GM23248 (cell line): ENCODE results near the gene CGB3. TPM values are rescaled to one million over a fixed set of nuclear protein-coding genes. Genes with fewer than 3 reads are reported as not detected.

ENCODE experiments used
- DNase-seq: peaks from one replicate; pipeline ENCODE4 v3.0.0-alpha.2; 2015
- H2AFZ ChIP-seq: fragments of 200-600 bp; sonication (generic); 2 replicates; pipeline ENCODE4 v1.6.1; 2016; ENCODE audit warnings: antibody characterized with exemption
- H3F3A ChIP-seq: fragments of 200-600 bp; sonication (generic); 2 replicates; pipeline ENCODE4 v1.6.1; 2016; ENCODE audit warnings: mild to moderate bottlenecking, antibody characterized with exemption, mixed run types; ENCODE audit not compliant: insufficient read depth
- H3K27ac ChIP-seq: fragments of 200-600 bp; sonication (generic); 2 replicates; pipeline ENCODE4 v1.5.1; 2016; ENCODE audit warnings: mild to moderate bottlenecking
- H3K27me3 ChIP-seq: fragments of 200-600 bp; sonication (generic); replicated peaks from 2 replicates; pipeline ENCODE4 v1.6.1; 2016; ENCODE audit warnings: mild to moderate bottlenecking; ENCODE audit not compliant: insufficient read depth
- H3K36me3 ChIP-seq: fragments of 200-600 bp; sonication (generic); 2 replicates; pipeline ENCODE4 v1.6.1; 2016; ENCODE audit warnings: low read depth, mild to moderate bottlenecking
- H3K4me1 ChIP-seq: fragments of 200-600 bp; sonication (generic); 2 replicates; pipeline ENCODE4 v1.6.1; 2016; ENCODE audit warnings: mild to moderate bottlenecking; ENCODE audit not compliant: insufficient read depth
- H3K4me2 ChIP-seq: fragments of 200-600 bp; sonication (generic); one replicate; pipeline ENCODE4 v1.6.1; 2016; ENCODE audit warnings: mild to moderate bottlenecking; ENCODE audit not compliant: unreplicated experiment
- H3K4me3 ChIP-seq: fragments of 200-600 bp; sonication (generic); 2 replicates; pipeline ENCODE4 v1.5.1; 2016; ENCODE audit warnings: mild to moderate bottlenecking
- H3K79me2 ChIP-seq: fragments of 200-600 bp; sonication (generic); 2 replicates; pipeline ENCODE4 v1.6.1; 2016; ENCODE audit warnings: mild to moderate bottlenecking; ENCODE audit not compliant: insufficient read depth
- H3K9ac ChIP-seq: fragments of 200-600 bp; sonication (generic); 2 replicates; pipeline ENCODE4 v1.6.1; 2016; ENCODE audit warnings: mild to moderate bottlenecking
- H3K9me2 ChIP-seq: fragments of 200-600 bp; sonication (generic); 2 replicates; pipeline ENCODE4 v1.6.1; 2016; ENCODE audit warnings: mixed run types, mild to moderate bottlenecking, moderate library complexity; ENCODE audit not compliant: insufficient read depth
- H3K9me3 ChIP-seq: fragments of 200-600 bp; sonication (generic); one replicate; pipeline ENCODE4 v1.6.1; 2017; ENCODE audit warnings: low read depth
- H4K20me1 ChIP-seq: fragments of 200-600 bp; sonication (generic); 2 replicates; pipeline ENCODE4 v1.6.0; 2016; ENCODE audit not compliant: insufficient read depth
- EZH2 ChIP-seq: fragments of 200-600 bp; sonication (generic); IDR thresholded peaks from 2 replicates; pipeline ENCODE4 v1.6.1; 2018; ENCODE audit warnings: antibody characterized with exemption, mild to moderate bottlenecking; ENCODE audit not compliant: insufficient read depth, poor library complexity, severe bottlenecking
- EZH2phosphoT487 ChIP-seq: fragments of 200-600 bp; sonication (generic); IDR thresholded peaks from 2 replicates; pipeline ENCODE4 v1.6.1; 2018; ENCODE audit warnings: antibody characterized with exemption, moderate library complexity, mild to moderate bottlenecking, low read depth; ENCODE audit not compliant: insufficient read depth
- WGBS, 2 experiments: methylation state at CpG; one replicate each; pipeline ENCODE4 v1.1.6; 2015 to 2017; ENCODE audit warnings: low lambda C conversion rate in 2 of 2, low coverage in 1 of 2; ENCODE audit errors: missing lambda C conversion rate in 2 of 2; 5-methylcytosine and 5-hydroxymethylcytosine counted together
- in situ Hi-C: fragments of 300-500 bp; cut with MboI; formaldehyde crosslinking; loops from 2 replicates; pipeline ENCODE4 v1.15.0; 2020
- microRNA-seq: library from miRNA; unstranded; fragments of <30 nt; microRNA quantifications from one replicate; pipeline ENCODE4, GENCODE V29; 2016; ENCODE audit warnings: borderline number of aligned reads
- polyA plus RNA-seq: library from polyadenylated mRNA; unstranded; fragments of >200 nt; fragmentation: Nextera tagmentation; extraction: Ambion mirVana; gene quantifications from 2 replicates; pipeline ENCODE4 v1.2.1, GENCODE V29; 2016
- small RNA-seq: library from RNA; depleted of rRNA; stranded (forward); fragments of <200 nt; gene quantifications from one replicate; pipeline ENCODE3, GENCODE V24; 2014; ENCODE audit warnings: low read depth, low replicate concordance
- total RNA-seq: library from RNA; depleted of rRNA; stranded (reverse); fragments of >200 nt; shearing (Covaris generic); gene quantifications from 2 replicates; pipeline ENCODE4 v1.2.3, GENCODE V29; 2014; rRNA removed

CGB3 gene
- total and polyA plus RNA-seq, 2 experiments from 2014 or later = 0.76 TPM; not detected in 1

DNA sequence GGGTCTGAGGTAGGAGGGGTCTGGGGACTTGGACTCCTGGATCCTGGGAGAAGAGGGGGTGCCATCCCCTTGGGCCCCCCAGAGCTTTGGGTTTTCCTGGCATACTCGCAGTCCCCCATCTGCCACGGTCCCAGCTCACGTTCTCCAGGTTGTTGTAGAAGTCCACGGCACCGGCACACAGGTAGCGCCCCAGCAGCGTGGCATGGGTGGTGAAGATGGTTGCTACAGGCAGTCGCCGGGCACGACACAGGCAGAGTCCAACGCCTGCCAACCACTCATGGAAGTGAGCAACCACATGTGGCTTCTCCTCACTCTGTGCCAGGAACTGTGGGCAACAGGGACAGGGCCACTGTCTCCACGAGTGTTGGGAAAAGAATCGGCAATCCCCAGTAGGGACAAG is 38.4 kb downstream of the CGB3 start:
- Histone ChIP-seq H3K79me2 (peaks cover 35% of the 10 kb centered on the region), H3K4me3 (no peak overlapping the region), H3K36me3 (peaks cover 63% of the 10 kb centered on the region), H3K27ac (no peak overlapping the region), H3K4me2 (no peak overlapping the region), H4K20me1 (0 out of 2 replicates have a peak, but pooled peaks cover 4% of the 10 kb centered on the region), H3K9ac (no peak overlapping the region), H3K4me1 (peaks cover 6% of the 10 kb centered on the region; the same call in 1 of the 2 replicates), H3K27me3 (no peaks in the 10 kb centered on the region), H3F3A (0 out of 2 replicates have a peak, but pooled peaks cover 13% of the 10 kb centered on the region), H2AFZ (no peak overlapping the region), H3K9me3 (no peaks in the 10 kb centered on the region), H3K9me2 (no peaks in the 10 kb centered on the region)
- TF ChIP-seq EZH2phosphoT487 = no peak
- TF ChIP-seq EZH2 = no peak
- in situ Hi-C loops = no loop called here
- DNase-seq = no peak
- 97% methylated on average over 13 of the region's 13 CpGs for WGBS, 2 experiments

DNA sequence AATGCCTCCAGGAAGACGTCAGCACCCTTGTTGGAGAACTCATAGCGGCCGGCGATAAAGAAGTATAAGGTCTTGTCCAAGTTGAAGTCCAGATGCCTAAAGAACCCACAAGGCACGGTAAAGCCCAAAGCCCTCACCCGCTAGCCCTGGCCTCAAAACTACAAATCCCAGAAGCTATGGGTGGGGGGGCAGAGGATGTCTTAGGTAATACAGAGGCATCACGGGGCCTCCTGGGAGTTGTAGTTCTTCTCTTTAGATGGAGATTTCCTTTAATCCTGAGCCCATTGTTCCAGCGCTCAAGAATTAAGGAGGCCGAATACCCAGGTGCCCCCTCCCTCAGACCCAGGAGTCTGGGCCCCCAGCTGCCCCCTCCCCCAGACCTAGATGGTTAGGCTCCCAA is 41.9 kb downstream of the CGB3 start:
- H3K36me3 ChIP-seq = peaks cover 63% of the 10 kb centered on the region
- H3K9me2 ChIP-seq = no peaks in the 10 kb centered on the region
- no peak overlapping the region for H2AFZ ChIP-seq
- in situ Hi-C loops = no loop called here
- no peak overlapping the region for H3K4me3 ChIP-seq
- no peak overlapping the region for H3K4me2 ChIP-seq
- no peaks in the 10 kb centered on the region for H4K20me1 ChIP-seq
- peak; percentile 21 for DNase-seq
- H3K9ac ChIP-seq = no peak overlapping the region
- H3K27me3 ChIP-seq = no peaks in the 10 kb centered on the region
- H3K9me3 ChIP-seq = no peaks in the 10 kb centered on the region
- WGBS, 2 experiments = 88 to 90% methylated on average over 9 of the region's 9 CpGs
- H3K27ac ChIP-seq = no peak overlapping the region
- H3K79me2 ChIP-seq = peaks cover 6% of the 10 kb centered on the region; the same call in 1 of the 2 replicates
- TF ChIP-seq EZH2 = no peak
- no peak for TF ChIP-seq EZH2phosphoT487
- peaks cover 7% of the 10 kb centered on the region; the same call in 1 of the 2 replicates for H3K4me1 ChIP-seq
- H3F3A ChIP-seq = peaks cover 26% of the 10 kb centered on the region

DNA sequence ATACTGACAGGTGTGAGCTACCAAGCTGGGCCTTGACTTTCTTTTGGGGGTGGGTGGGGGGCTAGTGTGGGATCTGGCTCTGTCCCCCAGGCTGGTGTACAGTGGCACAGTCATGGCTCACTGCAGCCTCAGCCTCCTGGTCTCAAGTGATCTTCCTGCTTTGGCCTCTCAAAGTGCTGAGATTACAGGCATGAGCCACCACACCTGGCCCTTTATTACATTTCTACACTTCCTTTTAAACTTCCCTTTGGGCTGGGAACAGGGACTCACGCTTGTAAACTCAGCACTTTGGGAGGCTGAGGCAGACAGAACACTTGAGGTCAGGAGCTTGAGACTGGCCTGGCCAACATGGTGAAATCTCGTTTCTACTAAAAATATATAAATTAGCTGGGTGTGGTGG is 47.1 kb downstream of the CGB3 start:
- 86 to 95% methylated on average over 2 of the region's 2 CpGs for WGBS, 2 experiments
- H4K20me1 ChIP-seq = no peaks in the 10 kb centered on the region
- TF ChIP-seq EZH2phosphoT487 (no peak), EZH2 (no peak)
- H3K9me3 ChIP-seq = no peaks in the 10 kb centered on the region
- H2AFZ ChIP-seq = no peak overlapping the region
- no peaks in the 10 kb centered on the region for H3K79me2 ChIP-seq
- H3K9me2 ChIP-seq = no peaks in the 10 kb centered on the region
- no peak overlapping the region for H3K4me3 ChIP-seq
- in situ Hi-C loops = loop anchor here (10.0 kb wide), 1 partner anchor 182 kb away; no protein-coding TSS in a partner anchor
- H3K36me3 ChIP-seq = peaks cover 53% of the 10 kb centered on the region
- H3K9ac ChIP-seq = no peak overlapping the region
- peaks cover 7% of the 10 kb centered on the region; the same call in 1 of the 2 replicates for H3K4me1 ChIP-seq
- peaks cover 22% of the 10 kb centered on the region for H3F3A ChIP-seq
- H3K4me2 ChIP-seq = no peak overlapping the region
- DNase-seq = no peak
- no peak overlapping the region for H3K27ac ChIP-seq
- no peaks in the 10 kb centered on the region for H3K27me3 ChIP-seq

- in situ Hi-C loops = loop anchor here (10.0 kb wide), 1 partner anchor 181 kb away; no protein-coding TSS in a partner anchor
- peak; percentile 29 for DNase-seq
- Histone ChIP-seq H3K9ac (no peak overlapping the region), H3K27ac (no peak overlapping the region), H3K36me3 (peaks cover 47% of the 10 kb centered on the region), H3K9me3 (no peaks in the 10 kb centered on the region), H3K9me2 (no peaks in the 10 kb centered on the region), H3K4me2 (no peak overlapping the region), H3F3A (peaks cover 27% of the 10 kb centered on the region), H3K4me3 (no peak overlapping the region), H2AFZ (no peak overlapping the region), H3K4me1 (peaks cover 7% of the 10 kb centered on the region; the same call in 1 of the 2 replicates), H3K27me3 (no peaks in the 10 kb centered on the region), H3K79me2 (no peaks in the 10 kb centered on the region), H4K20me1 (no peaks in the 10 kb centered on the region)
- TF ChIP-seq EZH2 = no peak
- TF ChIP-seq EZH2phosphoT487 = no peak
- 83 to 85% methylated on average over 13 of the region's 13 CpGs for WGBS, 2 experiments
Measured at GRCh38 chr19:48975947-48976847, 47.9 kb downstream of the CGB3 start.

Small RNAs within 50 kb of the gene (microRNA-seq; reads per million reads assigned to microRNA genes)
- not detected for gene MIR6798

Small RNAs within 50 kb of the gene (small RNA-seq; reads per million reads assigned to genes)
- gene MIR6798 = not detected

Other genes with a start within 250 kb of the CGB3 start
- 29.7 and 34.7 TPM in 2 replicates for gene BCAT2, start 213.3 kb downstream of the CGB3 start, total RNA-seq
- gene BCAT2, start 213.3 kb downstream of the CGB3 start, polyA plus RNA-seq = 48.5 and 51.2 TPM in 2 replicates
- gene HSD17B14, start 187.8 kb downstream of the CGB3 start, total RNA-seq = 2.6 and 3.9 TPM in 2 replicates
- 3.7 and 4.4 TPM in 2 replicates for gene HSD17B14, start 187.8 kb downstream of the CGB3 start, polyA plus RNA-seq
- gene PLEKHA4, start 155.7 kb downstream of the CGB3 start, total RNA-seq = 12.3 and 14.2 TPM in 2 replicates
- 16.6 and 19.4 TPM in 2 replicates for gene PLEKHA4, start 155.7 kb downstream of the CGB3 start, polyA plus RNA-seq
- gene PPP1R15A, start 151.9 kb downstream of the CGB3 start, total RNA-seq = 63.8 and 71.3 TPM in 2 replicates
- 78.9 and 83.0 TPM in 2 replicates for gene PPP1R15A, start 151.9 kb downstream of the CGB3 start, polyA plus RNA-seq
- not detected in 2 replicates for gene TULP2, start 125.6 kb downstream of the CGB3 start, total RNA-seq
- not detected in 2 replicates for gene TULP2, start 125.6 kb downstream of the CGB3 start, polyA plus RNA-seq
- gene NUCB1, start 124.0 kb downstream of the CGB3 start, total RNA-seq = 362 and 401 TPM in 2 replicates
- 412 and 438 TPM in 2 replicates for gene NUCB1, start 124.0 kb downstream of the CGB3 start, polyA plus RNA-seq
- gene DHDH, start 90.6 kb downstream of the CGB3 start, total RNA-seq = not detected in 2 replicates
- not detected in 2 replicates for gene DHDH, start 90.6 kb downstream of the CGB3 start, polyA plus RNA-seq
- gene BAX, start 69.5 kb downstream of the CGB3 start, total RNA-seq = 106 and 119 TPM in 2 replicates
- 92.7 and 97.3 TPM in 2 replicates for gene BAX, start 69.5 kb downstream of the CGB3 start, polyA plus RNA-seq
- gene FTL, start 59.0 kb downstream of the CGB3 start, total RNA-seq = 2,276 and 2,848 TPM in 2 replicates
- 8,171 and 8,242 TPM in 2 replicates for gene FTL, start 59.0 kb downstream of the CGB3 start, polyA plus RNA-seq
- 78.4 and 80.1 TPM in 2 replicates for gene GYS1, start 31.0 kb downstream of the CGB3 start, total RNA-seq
- gene GYS1, start 31.0 kb downstream of the CGB3 start, polyA plus RNA-seq = 85.6 and 92.6 TPM in 2 replicates
- 177 TPM in 2 replicates for gene RUVBL2, start 30.4 kb downstream of the CGB3 start, total RNA-seq
- gene RUVBL2, start 30.4 kb downstream of the CGB3 start, polyA plus RNA-seq = 129 and 130 TPM in 2 replicates
- not detected in 2 replicates for gene LHB, start 7.2 kb downstream of the CGB3 start, total RNA-seq
- 0.54 and 0.85 TPM in 2 replicates for gene LHB, start 7.2 kb downstream of the CGB3 start, polyA plus RNA-seq
- gene CGB2, start 7.6 kb upstream of the CGB3 start, total RNA-seq = not detected in 2 replicates
- gene CGB2, start 7.6 kb upstream of the CGB3 start, polyA plus RNA-seq = 0.75 TPM in 1 of 2 replicates, not detected in the other
- 3.2 and 4.2 TPM in 2 replicates for gene CGB1, start 12.6 kb upstream of the CGB3 start, total RNA-seq
- 1.3 TPM in 1 of 2 replicates, not detected in the other for gene CGB1, start 12.6 kb upstream of the CGB3 start, polyA plus RNA-seq
- gene CGB5, start 19.5 kb upstream of the CGB3 start, total RNA-seq = not detected in 2 replicates
- gene CGB5, start 19.5 kb upstream of the CGB3 start, polyA plus RNA-seq = 1.3 and 1.7 TPM in 2 replicates
- 4.5 TPM in 1 of 2 replicates, not detected in the other for gene CGB8, start 24.8 kb upstream of the CGB3 start, total RNA-seq
- 1.9 and 2.0 TPM in 2 replicates for gene CGB8, start 24.8 kb upstream of the CGB3 start, polyA plus RNA-seq
- gene CGB7, start 33.4 kb upstream of the CGB3 start, total RNA-seq = 0.38 and 0.54 TPM in 2 replicates
- 2.2 and 2.8 TPM in 2 replicates for gene CGB7, start 33.4 kb upstream of the CGB3 start, polyA plus RNA-seq
- gene NTF4, start 40.5 kb upstream of the CGB3 start, total RNA-seq = not detected in 2 replicates
- gene NTF4, start 40.5 kb upstream of the CGB3 start, polyA plus RNA-seq = 0.51 TPM in 1 of 2 replicates, not detected in the other
- not detected in 2 replicates for gene KCNA7, start 48.4 kb upstream of the CGB3 start, total RNA-seq
- gene KCNA7, start 48.4 kb upstream of the CGB3 start, polyA plus RNA-seq = 0.04 and 0.13 TPM in 2 replicates
- 146 and 184 TPM in 2 replicates for gene SNRNP70, start 61.1 kb upstream of the CGB3 start, total RNA-seq
- gene SNRNP70, start 61.1 kb upstream of the CGB3 start, polyA plus RNA-seq = 102 and 104 TPM in 2 replicates
- 10.7 and 12.5 TPM in 2 replicates for gene LIN7B, start 90.0 kb upstream of the CGB3 start, total RNA-seq
- gene LIN7B, start 90.0 kb upstream of the CGB3 start, polyA plus RNA-seq = 11.9 and 12.6 TPM in 2 replicates
- 0.86 TPM in 1 of 2 replicates, not detected in the other for gene C19orf73, start 94.8 kb upstream of the CGB3 start, total RNA-seq
- 1.0 and 1.4 TPM in 2 replicates for gene C19orf73, start 94.8 kb upstream of the CGB3 start, polyA plus RNA-seq
- 0.63 and 2.4 TPM in 2 replicates for gene PPFIA3, start 95.2 kb upstream of the CGB3 start, total RNA-seq
- 1.2 TPM in 2 replicates for gene PPFIA3, start 95.2 kb upstream of the CGB3 start, polyA plus RNA-seq
- not detected in 2 replicates for gene HRC, start 131.1 kb upstream of the CGB3 start, total RNA-seq
- 0.10 TPM in 1 of 2 replicates, not detected in the other for gene HRC, start 131.1 kb upstream of the CGB3 start, polyA plus RNA-seq
- 18.4 and 18.8 TPM in 2 replicates for gene TRPM4, start 133.5 kb upstream of the CGB3 start, total RNA-seq
- gene TRPM4, start 133.5 kb upstream of the CGB3 start, polyA plus RNA-seq = 15.8 and 20.1 TPM in 2 replicates